NCI-H1417 treated with DMSO at 0.1 percent for 48 hours (cell line): Measurements from ENCODE around the gene FMNL2.

Experiments
- DNase-seq: peaks from one replicate; lab custom pipeline; 2025; lab: John Stamatoyannopoulos, UW

Gene FMNL2

DNA sequence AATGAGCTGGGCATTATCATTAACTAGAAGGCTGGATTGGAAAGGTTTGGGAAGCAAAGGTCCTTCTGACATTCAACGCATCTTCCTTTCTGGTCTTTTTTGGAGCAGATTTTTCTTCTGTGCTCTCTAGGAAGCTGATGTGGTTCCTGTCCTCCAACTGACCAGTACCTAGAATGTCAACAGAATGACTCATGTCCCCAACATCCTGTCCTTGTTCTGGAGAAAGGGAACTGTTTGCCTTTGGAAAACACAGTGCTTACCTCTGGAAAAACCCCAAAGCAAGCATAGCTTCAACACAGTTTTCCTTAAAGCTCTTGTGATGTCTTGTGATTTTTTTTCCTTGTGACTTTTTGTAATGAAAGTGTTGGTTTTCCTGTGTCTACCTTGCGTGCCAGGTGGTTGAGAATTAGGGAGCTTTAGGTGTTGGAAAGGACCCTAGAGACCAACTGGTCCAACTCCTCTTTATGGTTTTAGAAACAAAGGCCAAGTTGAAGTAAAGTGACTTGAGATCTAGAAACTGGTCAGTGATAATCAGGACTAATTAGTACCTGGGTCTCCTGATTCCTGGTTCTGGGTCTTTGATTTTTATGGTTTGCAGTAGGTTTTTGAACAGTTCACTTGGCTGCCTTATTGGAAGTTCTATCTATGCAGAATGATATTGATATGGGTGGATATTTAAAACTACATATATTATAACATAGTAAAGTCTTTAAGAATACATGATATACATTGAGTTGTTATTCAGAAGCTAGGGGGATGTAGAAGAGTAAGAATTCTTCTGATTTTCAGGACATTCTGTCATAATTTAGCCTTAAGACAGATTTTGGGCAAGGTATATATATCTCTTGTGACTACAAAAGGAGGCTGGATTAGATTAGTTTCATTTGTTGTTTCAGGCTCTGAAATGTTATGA, 70.5 kb downstream of the FMNL2 start:
- DNase-seq: no peak

DNA sequence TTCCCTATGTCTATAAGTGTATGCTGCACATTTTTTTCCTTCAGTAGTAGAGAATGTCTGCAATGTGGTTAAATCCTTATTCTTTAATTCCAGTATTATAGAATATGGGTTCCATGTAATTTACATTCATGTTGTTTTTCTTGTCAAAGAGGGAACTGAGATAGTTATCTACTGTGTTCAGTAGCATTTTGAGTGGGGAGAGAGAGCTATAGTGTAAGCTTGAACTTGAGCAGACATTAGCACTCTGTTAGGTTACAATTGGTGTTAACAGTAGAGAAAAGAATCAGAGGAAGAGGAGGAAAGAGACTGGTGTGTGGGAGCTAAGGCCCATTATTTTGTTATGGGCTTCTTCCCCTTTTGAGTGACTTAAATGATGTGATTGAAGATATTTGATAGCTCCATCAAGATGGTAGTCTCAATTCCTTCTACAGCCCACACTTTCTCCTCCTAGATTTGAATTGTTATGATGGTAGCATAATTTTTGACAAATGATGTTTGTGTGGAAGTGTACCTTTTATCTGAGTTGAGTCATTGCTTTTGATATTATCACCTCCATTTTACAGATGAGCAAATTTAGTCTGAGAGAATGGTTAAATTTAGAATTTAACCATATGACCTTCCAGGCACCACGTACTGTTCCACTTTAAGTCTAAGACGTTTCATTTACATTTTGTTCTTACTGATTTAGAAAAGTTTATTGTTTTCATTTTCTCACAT, 71.3 kb downstream of the FMNL2 start:
- no peak for DNase-seq

DNA sequence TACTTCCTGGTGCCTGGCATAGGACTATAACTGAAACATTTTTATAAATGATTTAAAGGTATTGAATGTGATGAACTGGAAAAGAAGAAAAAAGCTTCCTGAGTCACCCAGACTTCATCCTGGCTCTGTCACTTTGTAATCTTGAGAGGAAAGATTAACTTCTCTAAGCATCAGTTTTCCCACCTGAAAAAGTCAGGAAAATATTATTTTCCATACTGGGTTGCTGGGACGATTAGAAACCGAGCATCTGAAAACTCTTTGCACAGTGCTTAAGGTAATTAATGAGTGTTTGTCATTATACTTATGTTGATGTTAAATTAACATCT, 71.8 kb downstream of the FMNL2 start:
- no peak for DNase-seq

DNA sequence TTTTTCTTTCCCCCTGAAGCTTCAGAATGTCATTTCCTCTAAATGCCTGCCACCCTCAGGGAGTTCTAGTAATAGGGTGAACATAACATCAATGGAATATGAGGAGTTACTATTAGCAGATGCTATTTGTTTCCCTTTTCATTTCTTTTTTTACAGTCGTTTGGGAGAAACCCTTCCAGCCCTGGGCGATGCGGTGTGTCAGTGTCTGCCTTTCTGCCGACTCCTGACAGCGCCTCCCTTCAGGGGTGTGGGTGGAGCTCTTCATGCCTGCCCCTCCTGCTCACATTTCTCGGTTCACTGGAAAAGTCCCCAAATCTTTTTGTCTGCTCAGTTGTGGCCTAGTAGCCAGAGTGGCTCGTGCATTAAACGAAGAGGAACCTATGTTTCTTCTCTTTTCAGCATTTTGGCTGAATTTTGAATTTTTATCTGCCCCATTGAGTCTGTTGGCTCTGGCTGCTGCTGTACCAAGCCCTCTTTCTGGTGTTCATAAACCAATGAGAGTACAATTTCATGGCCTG, 72.3 kb downstream of the FMNL2 start:
- no peak for DNase-seq

GRCh38 chr2:152407806-152408205, 72.8 kb downstream of the FMNL2 start:
- DNase-seq: no peak

GRCh38 chr2:152408254-152408653, 73.3 kb downstream of the FMNL2 start:
- DNase-seq: no peak

GRCh38 chr2:152409386-152410164, 74.6 kb downstream of the FMNL2 start:
- no peak for DNase-seq

DNA sequence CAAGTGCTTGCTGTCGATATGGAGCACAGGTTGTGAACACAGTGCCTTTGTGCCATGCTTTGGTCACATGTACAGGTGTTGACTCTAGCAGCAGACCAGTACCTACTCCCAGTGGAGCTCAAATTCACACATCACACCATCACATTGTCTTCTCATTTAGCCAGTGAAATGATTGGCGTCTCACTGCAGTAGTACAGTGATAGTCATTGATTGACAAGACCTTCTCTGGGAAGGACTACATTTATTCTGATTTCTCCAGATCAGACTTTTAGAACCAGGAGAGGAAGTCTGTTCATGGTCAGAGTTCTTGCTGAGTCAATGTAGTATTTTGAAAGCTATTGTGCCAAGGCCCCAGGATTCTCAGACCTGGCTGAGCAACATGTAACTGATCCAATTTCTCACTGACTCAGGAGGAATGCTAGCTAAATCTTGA, 75.2 kb downstream of the FMNL2 start:
- DNase-seq: no peak

DNA sequence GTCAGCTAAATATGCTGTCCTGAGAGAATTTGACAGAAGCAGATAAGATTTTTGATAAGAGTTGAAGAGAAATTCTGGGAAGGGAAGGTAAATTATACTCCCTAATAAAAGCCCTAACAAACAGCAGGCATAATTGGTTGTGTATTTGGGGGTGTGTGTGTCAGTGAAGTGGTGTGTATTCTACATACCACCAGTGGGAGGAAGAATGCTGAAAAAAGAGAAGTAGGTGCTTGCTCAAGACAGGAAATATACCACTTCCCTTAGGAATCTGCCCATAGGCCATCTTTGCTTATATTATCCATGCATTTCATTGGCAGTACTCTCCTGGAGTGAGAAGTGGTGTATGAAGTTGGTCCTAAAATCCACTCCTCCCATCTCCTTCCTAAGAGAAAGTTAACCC, 76.2 kb downstream of the FMNL2 start:
- DNase-seq: no peak

GRCh38 chr2:152413228-152414030, 78.5 kb downstream of the FMNL2 start:
- no peak for DNase-seq

GRCh38 chr2:152415231-152415642, 80.3 kb downstream of the FMNL2 start:
- no peak for DNase-seq

DNA sequence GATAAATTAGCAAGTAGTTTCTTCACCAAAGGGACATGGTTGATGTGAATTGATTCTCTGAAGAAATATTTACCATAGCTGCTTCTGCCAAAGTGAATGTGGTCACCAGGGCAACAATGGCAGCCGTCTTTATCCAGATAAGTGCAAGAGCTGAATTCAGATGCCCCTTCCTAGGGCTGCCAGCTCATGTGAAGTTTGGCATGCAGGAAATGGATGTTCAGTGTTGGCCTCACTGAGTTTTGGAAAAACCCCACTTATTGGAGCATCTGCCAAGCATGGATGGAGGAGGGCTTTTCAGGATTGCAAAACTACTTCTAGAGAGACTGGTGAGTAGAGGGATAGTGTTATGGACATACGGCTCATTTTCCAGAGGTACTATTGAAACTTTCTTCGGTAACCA, 80.8 kb downstream of the FMNL2 start:
- DNase-seq: no peak

DNA sequence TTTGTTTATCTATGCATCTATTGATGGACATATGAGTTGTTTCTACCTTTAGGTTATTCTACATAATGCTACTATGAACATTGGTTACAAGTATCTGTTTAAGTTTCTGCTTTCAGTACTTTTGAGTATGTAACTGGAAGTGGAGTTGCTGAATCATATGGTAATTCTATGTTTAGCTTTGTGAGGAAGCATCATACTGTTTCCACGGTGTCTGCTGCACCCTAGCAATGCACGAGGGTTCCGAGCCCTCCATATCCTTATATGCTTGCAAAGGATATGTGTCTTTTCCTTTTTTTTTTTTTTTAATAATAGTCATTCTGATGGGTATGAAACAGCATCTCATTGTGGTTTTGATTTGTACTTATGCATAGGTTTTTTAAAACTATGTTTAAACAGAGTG, 83.7 kb downstream of the FMNL2 start:
- no peak for DNase-seq

GRCh38 chr2:152419944-152420343, 85.0 kb downstream of the FMNL2 start:
- no peak for DNase-seq

DNA sequence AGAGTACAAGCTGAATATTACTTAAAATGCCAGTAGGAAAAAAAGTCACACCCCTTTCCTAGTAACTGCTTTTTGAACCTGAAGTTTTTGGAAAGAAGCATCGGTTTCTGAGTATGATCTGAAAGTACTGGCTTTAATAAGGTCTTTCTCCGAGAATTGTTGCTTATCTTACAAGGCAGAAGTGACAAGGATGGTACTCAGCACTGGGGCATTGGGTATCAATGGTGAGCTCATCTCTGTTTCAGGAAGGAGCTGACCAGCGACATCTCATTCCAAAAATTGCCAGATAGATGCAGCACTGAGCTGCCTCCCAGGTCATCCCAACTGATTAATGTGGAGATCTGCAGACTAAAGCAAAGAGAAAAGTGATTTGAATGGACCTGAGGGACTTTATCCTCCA, 85.4 kb downstream of the FMNL2 start:
- no peak for DNase-seq

DNA sequence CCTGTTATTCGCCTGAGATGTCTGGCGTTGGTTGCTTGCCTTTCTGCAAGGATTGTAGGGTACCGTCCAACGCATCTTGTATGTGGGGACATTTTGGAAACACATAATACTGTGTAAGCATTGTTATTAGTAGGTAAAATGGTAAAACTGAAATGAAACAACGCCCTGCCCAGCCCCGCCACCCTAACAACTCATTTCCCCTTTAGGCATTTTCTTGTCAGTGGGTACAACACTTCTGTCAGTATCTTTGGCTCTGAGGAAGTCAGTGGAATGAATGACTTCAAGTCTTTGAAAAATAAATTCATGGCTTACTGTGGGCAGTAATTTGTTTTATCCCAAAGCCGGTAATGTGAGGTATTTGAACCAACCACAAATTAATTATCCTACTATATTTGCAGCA, 86.0 kb downstream of the FMNL2 start:
- DNase-seq: no peak

- no peak for DNase-seq
Observed at GRCh38 chr2:152421521-152422370, 86.8 kb downstream of the FMNL2 start.

DNA sequence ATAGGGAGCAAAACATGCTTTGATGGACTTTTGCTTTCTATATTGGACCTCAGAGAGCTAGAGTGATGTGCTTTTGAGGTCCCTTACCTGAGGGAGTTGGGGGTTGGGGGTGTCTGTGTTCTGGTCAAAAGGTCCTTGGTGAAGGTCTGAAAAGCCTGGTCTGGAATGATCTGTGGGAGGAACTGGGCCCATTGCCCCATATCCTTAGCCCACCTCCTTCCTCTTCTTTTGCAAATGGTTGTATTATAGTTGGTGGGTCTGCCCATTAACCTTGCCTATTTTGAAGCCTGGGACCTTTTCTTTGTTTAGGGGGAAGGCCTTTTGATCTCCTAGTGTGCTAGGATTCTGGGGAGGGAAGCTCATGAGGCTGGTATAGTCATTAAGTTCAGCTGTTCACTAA, 88.7 kb downstream of the FMNL2 start:
- no peak for DNase-seq

GRCh38 chr2:152425765-152426727, 91.1 kb downstream of the FMNL2 start:
- no peak for DNase-seq
